ENCODE measurements around the gene ZNF600.
"Not testable (repeated sequence)": the region's sequence is repeated elsewhere in the genome, so short reads cannot be mapped to it uniquely, and the experiment has no call there.

The ZNF600 gene

DNA sequence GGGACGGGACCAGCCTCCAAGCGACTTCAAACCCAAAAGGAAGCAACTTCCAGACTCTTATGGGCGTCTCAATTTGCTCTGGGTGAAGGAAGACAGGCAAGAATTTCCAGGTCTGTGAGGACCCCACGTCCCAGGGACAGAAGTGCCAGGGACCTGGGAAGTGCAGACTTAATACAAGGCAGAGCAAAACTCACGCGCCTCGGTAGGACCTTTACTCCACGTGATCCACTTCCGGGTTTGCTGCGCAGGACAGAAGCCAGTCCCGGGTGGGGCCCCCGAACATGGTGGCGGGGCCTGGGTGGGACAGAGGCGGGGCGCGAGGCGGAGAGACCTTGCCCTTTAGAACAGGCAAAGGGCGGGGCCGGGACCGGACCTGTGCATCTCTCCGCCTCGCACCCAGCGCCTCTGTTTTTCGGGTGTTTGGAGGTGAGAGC is 61.0 kb downstream of the ZNF600 start:
- H3K79me2 ChIP-seq (ENCODE audit: insufficient read depth, low read depth): no peaks in the 10 kb centered on the region
- no peak overlapping the region for H3K27ac ChIP-seq
- no peak overlapping the region for H3K4me2 ChIP-seq

DNA sequence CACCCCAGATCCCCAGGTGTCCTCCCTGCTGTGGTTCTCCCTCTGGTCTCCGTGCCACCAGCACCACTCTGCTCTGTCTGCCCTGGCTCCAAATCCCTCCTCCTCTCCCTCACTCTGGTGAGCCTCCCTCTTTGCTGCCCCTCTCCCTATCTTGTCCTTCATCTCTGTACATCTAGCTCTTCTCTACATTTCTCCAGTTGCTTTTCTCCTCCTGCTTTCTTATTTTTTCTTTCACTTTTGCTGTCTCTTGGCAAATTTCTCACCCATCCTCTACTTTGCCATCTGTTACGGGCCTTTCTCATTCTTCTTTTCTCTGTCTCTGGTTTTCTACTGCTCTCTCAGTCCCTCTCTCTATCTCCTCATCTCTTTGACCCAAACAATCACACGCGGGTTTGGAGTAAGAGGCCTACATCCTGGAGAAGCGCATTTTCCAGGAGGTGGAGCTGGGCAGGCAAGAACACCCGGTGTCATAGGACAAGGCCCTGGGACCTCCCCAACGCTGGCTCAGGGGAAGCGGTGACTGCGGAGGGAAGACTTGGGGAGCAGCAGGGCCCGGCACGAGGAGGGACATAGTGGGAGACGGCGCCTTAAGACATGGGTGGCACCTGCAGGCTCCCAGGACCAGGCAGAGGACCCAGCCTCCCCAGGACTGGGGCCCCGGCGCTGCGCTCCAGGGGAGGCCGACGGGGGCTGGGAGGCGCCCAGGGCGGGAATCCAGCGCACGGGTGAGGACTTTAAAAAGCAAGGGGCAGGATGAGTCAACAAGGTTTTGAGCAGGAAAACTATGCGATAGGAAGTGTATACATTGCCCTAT is 61.7 kb downstream of the ZNF600 start:
- TF ChIP-seq, protein P1, sequence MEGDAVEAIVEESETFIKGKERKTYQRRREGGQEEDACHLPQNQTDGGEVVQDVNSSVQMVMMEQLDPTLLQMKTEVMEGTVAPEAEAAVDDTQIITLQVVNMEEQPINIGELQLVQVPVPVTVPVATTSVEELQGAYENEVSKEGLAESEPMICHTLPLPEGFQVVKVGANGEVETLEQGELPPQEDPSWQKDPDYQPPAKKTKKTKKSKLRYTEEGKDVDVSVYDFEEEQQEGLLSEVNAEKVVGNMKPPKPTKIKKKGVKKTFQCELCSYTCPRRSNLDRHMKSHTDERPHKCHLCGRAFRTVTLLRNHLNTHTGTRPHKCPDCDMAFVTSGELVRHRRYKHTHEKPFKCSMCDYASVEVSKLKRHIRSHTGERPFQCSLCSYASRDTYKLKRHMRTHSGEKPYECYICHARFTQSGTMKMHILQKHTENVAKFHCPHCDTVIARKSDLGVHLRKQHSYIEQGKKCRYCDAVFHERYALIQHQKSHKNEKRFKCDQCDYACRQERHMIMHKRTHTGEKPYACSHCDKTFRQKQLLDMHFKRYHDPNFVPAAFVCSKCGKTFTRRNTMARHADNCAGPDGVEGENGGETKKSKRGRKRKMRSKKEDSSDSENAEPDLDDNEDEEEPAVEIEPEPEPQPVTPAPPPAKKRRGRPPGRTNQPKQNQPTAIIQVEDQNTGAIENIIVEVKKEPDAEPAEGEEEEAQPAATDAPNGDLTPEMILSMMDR (conservative IDR thresholded peaks at IDR 0.05; ENCODE audit: low read depth, low read length): no peak
- Histone ChIP-seq H3K36me3 (ENCODE audit: insufficient read depth) (no peaks in the 10 kb centered on the region), H3K4me2 (no peak overlapping the region)

More for the DNA sequence above, 61.0 kb downstream of the ZNF600 start:
- Histone ChIP-seq H3K9ac (no peak overlapping the region), H2AFZ (ENCODE audit: low read depth) (no peak overlapping the region), H3K4me3 (IDR thresholded peaks at IDR 0.05; ENCODE audit: insufficient read depth, low read depth, low read length) (no peak overlapping the region), H3K27me3 (ENCODE audit: insufficient read depth, low read depth) (no peaks in the 10 kb centered on the region), H3K36me3 (ENCODE audit: insufficient read depth) (no peaks in the 10 kb centered on the region), H3K4me1 (ENCODE audit: low read depth, poor library complexity, severe bottlenecking) (no peaks in the 10 kb centered on the region), H4K20me1 (ENCODE audit: insufficient read depth) (no peaks in the 10 kb centered on the region)
- TF ChIP-seq, protein P1 (conservative IDR thresholded peaks at IDR 0.05; ENCODE audit: low read depth, low read length): no peak

DNA sequence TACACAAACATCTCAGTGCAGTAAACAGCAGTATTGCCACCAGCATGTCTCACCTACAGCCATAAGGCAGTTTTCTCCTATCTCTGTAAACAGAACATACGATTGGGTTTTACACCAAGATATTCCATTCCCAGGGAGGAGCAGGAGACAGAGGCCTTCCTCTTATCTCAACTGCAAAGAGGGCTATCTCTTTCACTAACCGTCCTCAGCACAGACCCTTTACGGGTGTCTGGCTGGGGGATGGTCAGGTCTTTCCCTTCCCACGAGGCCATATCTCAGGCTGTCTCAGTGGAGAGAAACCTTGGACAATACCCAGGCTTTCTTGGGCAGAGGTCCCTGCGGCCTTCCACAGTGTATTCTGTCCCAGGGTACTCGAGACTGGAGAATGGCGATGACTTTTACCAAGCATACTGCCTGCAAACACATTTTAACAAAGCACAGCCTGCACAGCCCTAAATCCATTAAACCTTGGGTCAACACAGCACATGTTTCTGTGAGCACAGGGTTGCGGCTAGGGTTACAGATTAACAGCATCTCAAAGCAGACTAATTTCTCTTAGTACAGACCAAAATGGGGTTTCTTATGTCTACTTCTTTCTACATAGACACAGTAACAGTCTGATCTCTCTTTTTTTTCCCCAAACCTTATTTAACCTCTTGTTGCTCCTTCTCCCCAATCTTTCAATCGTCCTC is 62.5 kb downstream of the ZNF600 start:
- H3K4me2 ChIP-seq; H4K20me1 ChIP-seq (ENCODE audit: insufficient read depth); H3K4me1 ChIP-seq (ENCODE audit: low read depth, poor library complexity, severe bottlenecking); H3K27me3 ChIP-seq (ENCODE audit: insufficient read depth, low read depth); H3K79me2 ChIP-seq (ENCODE audit: insufficient read depth, low read depth); H3K36me3 ChIP-seq (ENCODE audit: insufficient read depth); H3K27ac ChIP-seq; H3K9ac ChIP-seq; H2AFZ ChIP-seq (ENCODE audit: low read depth); H3K4me3 ChIP-seq (IDR thresholded peaks at IDR 0.05; ENCODE audit: insufficient read depth, low read depth, low read length): not testable (repeated sequence)

More for the DNA sequence above, 61.7 kb downstream of the ZNF600 start:
- Histone ChIP-seq H3K4me1 (ENCODE audit: low read depth, poor library complexity, severe bottlenecking) (no peaks in the 10 kb centered on the region), H3K27ac (no peak overlapping the region), H3K79me2 (ENCODE audit: insufficient read depth, low read depth) (no peaks in the 10 kb centered on the region), H4K20me1 (ENCODE audit: insufficient read depth) (no peaks in the 10 kb centered on the region), H3K9ac (no peak overlapping the region), H2AFZ (ENCODE audit: low read depth) (no peak overlapping the region), H3K27me3 (ENCODE audit: insufficient read depth, low read depth) (no peaks in the 10 kb centered on the region), H3K4me3 (IDR thresholded peaks at IDR 0.05; ENCODE audit: insufficient read depth, low read depth, low read length) (no peak overlapping the region)

DNA sequence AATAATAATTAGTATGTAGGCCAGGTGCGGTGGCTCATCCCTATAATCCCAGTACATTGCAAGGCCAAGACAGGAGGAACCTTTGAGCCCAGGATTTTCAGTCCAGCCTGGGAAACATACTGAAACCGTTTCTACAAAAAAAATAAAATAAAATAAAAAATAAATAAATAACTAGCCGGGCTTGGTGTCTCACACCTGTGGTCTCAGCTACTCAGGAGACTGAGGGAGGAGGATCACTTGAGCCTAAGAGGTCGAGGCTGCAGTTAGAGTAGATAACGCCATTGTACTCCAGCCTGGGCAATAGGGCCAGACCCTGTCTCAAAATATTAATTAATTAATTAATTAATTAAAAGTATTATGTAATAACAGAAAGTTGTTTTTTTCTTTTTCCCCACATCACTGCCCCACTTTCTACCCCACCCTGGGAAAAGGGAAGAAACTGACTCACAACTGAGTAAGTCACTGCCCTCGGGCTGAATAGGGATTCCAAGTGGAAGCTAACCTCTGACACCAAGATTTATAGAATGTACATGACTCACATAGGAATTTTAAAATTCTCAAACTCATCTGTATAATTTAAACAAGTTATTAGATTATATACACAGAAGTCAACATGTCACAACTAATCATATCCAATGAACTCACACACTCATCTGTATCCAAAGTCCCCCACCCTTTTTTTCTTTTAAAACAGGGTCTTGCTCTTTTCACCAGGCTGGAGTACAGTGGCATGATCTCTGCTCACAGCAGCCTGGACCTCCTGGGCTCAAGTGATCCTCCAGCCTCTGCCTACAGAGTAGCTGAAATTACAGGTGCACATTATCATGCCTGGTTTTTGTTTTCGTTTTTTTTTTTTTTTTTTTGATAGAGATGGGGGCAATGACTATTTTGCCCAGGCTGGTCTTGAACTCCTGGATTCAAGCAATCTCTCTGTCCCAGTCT is 64.3 kb downstream of the ZNF600 start:
- no peak overlapping the region for H3K4me2 ChIP-seq
- TF ChIP-seq, protein P1 (conservative IDR thresholded peaks at IDR 0.05; ENCODE audit: low read depth, low read length): no peak
- H3K27ac ChIP-seq: no peak overlapping the region
- H3K27me3 ChIP-seq (ENCODE audit: insufficient read depth, low read depth): no peaks in the 10 kb centered on the region
- H3K79me2 ChIP-seq (ENCODE audit: insufficient read depth, low read depth): no peaks in the 10 kb centered on the region
- no peaks in the 10 kb centered on the region for H3K36me3 ChIP-seq (ENCODE audit: insufficient read depth)
- H3K4me1 ChIP-seq (ENCODE audit: low read depth, poor library complexity, severe bottlenecking): no peaks in the 10 kb centered on the region
- H4K20me1 ChIP-seq (ENCODE audit: insufficient read depth): no peaks in the 10 kb centered on the region
- H3K9ac ChIP-seq: no peak overlapping the region
- no peak overlapping the region for H3K4me3 ChIP-seq (IDR thresholded peaks at IDR 0.05; ENCODE audit: insufficient read depth, low read depth, low read length)
- H2AFZ ChIP-seq (ENCODE audit: low read depth): no peak overlapping the region

DNA sequence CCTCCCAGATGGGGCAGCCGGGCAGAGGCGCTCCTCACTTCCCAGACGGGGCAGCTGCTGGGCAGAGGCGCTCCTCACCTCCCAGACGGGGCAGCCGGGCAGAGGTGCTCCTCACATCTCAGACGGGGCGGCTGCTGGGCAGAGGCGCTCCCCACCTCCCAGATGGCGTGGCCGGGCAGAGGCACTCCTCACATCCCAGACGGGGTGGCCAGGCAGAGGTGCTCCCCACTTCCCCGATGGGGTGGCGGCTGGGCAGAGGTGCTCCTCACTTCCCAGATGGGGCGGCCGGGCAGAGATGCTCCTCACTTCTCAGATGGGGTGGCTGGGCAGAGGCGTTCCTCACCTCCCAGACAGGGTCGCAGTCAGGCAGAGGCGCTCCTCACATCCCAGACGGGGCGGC is 66.0 kb downstream of the ZNF600 start:
- H3K27me3 ChIP-seq (ENCODE audit: insufficient read depth, low read depth); H2AFZ ChIP-seq (ENCODE audit: low read depth); H3K79me2 ChIP-seq (ENCODE audit: insufficient read depth, low read depth); H3K4me2 ChIP-seq; H3K9ac ChIP-seq; H4K20me1 ChIP-seq (ENCODE audit: insufficient read depth); H3K27ac ChIP-seq; H3K36me3 ChIP-seq (ENCODE audit: insufficient read depth); H3K4me3 ChIP-seq (IDR thresholded peaks at IDR 0.05; ENCODE audit: insufficient read depth, low read depth, low read length); H3K4me1 ChIP-seq (ENCODE audit: low read depth, poor library complexity, severe bottlenecking): not testable (repeated sequence)
